H9 (cell line): Measurements from ENCODE around the gene VSTM2L. TPM values are rescaled to one million over a fixed set of nuclear protein-coding genes. Genes with fewer than 3 reads are reported as not detected.

Experiments used
- DNase-seq: peaks from one replicate; pipeline ENCODE4 v3.0.0-alpha.2; 2017
- H2AFZ ChIP-seq: one replicate; pipeline ENCODE4 v1.6.1; 2013; ENCODE audit warnings: mild to moderate bottlenecking, low read length, control low read depth, moderate library complexity
- H2AK5ac ChIP-seq: 2 replicates; pipeline ENCODE4 v1.6.1; 2013; ENCODE audit warnings: low read length, control low read depth, mixed read lengths; ENCODE audit not compliant: insufficient read length
- H2BK120ac ChIP-seq: one replicate; pipeline ENCODE4 v1.6.1; 2013; ENCODE audit warnings: low read depth, mild to moderate bottlenecking, low read length, control low read depth, inconsistent platforms; ENCODE audit not compliant: poor library complexity, severe bottlenecking
- H2BK12ac ChIP-seq: 2 replicates; pipeline ENCODE4 v1.6.1; 2013; ENCODE audit warnings: low read length, control low read depth, mixed read lengths, low read depth; ENCODE audit not compliant: insufficient read length
- H2BK15ac ChIP-seq: 2 replicates; pipeline ENCODE4 v1.6.1; 2013; ENCODE audit warnings: low read depth, low read length, control low read depth
- H2BK20ac ChIP-seq: one replicate; pipeline ENCODE4 v1.6.1; 2013; ENCODE audit warnings: low read depth, mild to moderate bottlenecking, low read length, control low read depth, inconsistent platforms; ENCODE audit not compliant: poor library complexity, severe bottlenecking
- H2BK5ac ChIP-seq: 2 replicates; pipeline ENCODE4 v1.6.1; 2013; ENCODE audit warnings: low read length, control low read depth, mixed read lengths; ENCODE audit not compliant: insufficient read length
- H3K14ac ChIP-seq: 2 replicates; pipeline ENCODE4 v1.6.1; 2013; ENCODE audit warnings: low read length, control low read depth; ENCODE audit not compliant: insufficient read depth
- H3K18ac ChIP-seq: 2 replicates; pipeline ENCODE4 v1.6.1; 2013; ENCODE audit warnings: low read depth, mild to moderate bottlenecking, mixed read lengths, low read length, control low read depth; ENCODE audit not compliant: insufficient read length
- H3K23ac ChIP-seq: 2 replicates; pipeline ENCODE4 v1.6.1; 2013; ENCODE audit warnings: low read length, control low read depth, mixed read lengths, low read depth; ENCODE audit not compliant: insufficient read length
- H3K23me2 ChIP-seq: 2 replicates; pipeline ENCODE4 v1.6.1; 2013; ENCODE audit warnings: low read depth, mild to moderate bottlenecking, mixed read lengths, low read length, control low read depth; ENCODE audit not compliant: insufficient read length, poor library complexity, severe bottlenecking
- H3K27ac ChIP-seq: 2 replicates; pipeline ENCODE4 v1.5.1; 2013; ENCODE audit warnings: low read length, control low read depth, mixed read lengths, low read depth; ENCODE audit not compliant: insufficient read length
- H3K27me3 ChIP-seq: 2 replicates; pipeline ENCODE4 v1.6.1; 2013; ENCODE audit warnings: low read length, control low read depth, inconsistent platforms; ENCODE audit not compliant: insufficient read depth
- H3K4ac ChIP-seq: 2 replicates; pipeline ENCODE4 v1.6.1; 2013; ENCODE audit warnings: low read depth, mild to moderate bottlenecking, control low read depth, inconsistent platforms, low read length, moderate library complexity
- H3K4me1 ChIP-seq: 2 replicates; pipeline ENCODE4 v1.6.1; 2013; ENCODE audit warnings: low read length, control low read depth, inconsistent platforms; ENCODE audit not compliant: insufficient read depth
- H3K4me2 ChIP-seq: 2 replicates; pipeline ENCODE4 v1.6.1; 2013; ENCODE audit warnings: low read length, control low read depth, mixed read lengths; ENCODE audit not compliant: insufficient read length, insufficient read depth
- H3K56ac ChIP-seq: 2 replicates; pipeline ENCODE4 v1.6.1; 2013; ENCODE audit warnings: low read depth, mild to moderate bottlenecking, mixed read lengths, low read length, control low read depth; ENCODE audit not compliant: insufficient read length
- H3K79me1 ChIP-seq: 2 replicates; pipeline ENCODE4 v1.6.1; 2013; ENCODE audit warnings: low read depth, mild to moderate bottlenecking, moderate library complexity, low read length, control low read depth, inconsistent platforms; ENCODE audit not compliant: insufficient read depth, poor library complexity, severe bottlenecking
- H3K79me2 ChIP-seq: 2 replicates; pipeline ENCODE4 v1.6.1; 2013; ENCODE audit warnings: low read length, control low read depth, inconsistent platforms; ENCODE audit not compliant: insufficient read depth
- H3K9ac ChIP-seq: 2 replicates; pipeline ENCODE4 v1.6.1; 2013; ENCODE audit warnings: low read length, control low read depth, mixed read lengths; ENCODE audit not compliant: insufficient read length; ENCODE audit errors: extremely low read depth
- H3K9me3 ChIP-seq: one replicate; pipeline ENCODE4 v1.6.1; 2013; ENCODE audit warnings: low read depth, low read length, inconsistent platforms; ENCODE audit not compliant: control insufficient read depth
- H3T11ph ChIP-seq: one replicate; pipeline ENCODE4 v1.6.1; 2013; ENCODE audit warnings: mild to moderate bottlenecking, low read length, control low read depth, inconsistent platforms
- H4K20me1 ChIP-seq: one replicate; pipeline ENCODE4 v1.6.1; 2013; ENCODE audit not compliant: control insufficient read depth, insufficient read length, insufficient read depth
- H4K5ac ChIP-seq: 2 replicates; pipeline ENCODE4 v1.6.1; 2013; ENCODE audit warnings: low read depth, mild to moderate bottlenecking, mixed read lengths, low read length, control low read depth; ENCODE audit not compliant: insufficient read length
- H4K8ac ChIP-seq: replicated peaks from 2 replicates; pipeline ENCODE4 v1.6.1; 2013; ENCODE audit warnings: low read length, control low read depth, mixed read lengths, low read depth; ENCODE audit not compliant: insufficient read length
- H4K91ac ChIP-seq: 2 replicates; pipeline ENCODE4 v1.6.1; 2013; ENCODE audit warnings: low read depth, mild to moderate bottlenecking, moderate library complexity, mixed read lengths, low read length, control low read depth; ENCODE audit not compliant: insufficient read length
- H3K27ac Mint-ChIP-seq, 3 experiments: 2 replicates in 2 of 3; 3 replicates in 1 of 3; pipeline ENCODE4 v1.8.0; 2020 to 2021; ENCODE audit warnings: mixed read lengths in 3 of 3, mild to moderate bottlenecking in 1 of 3, moderate library complexity in 1 of 3
- H3K27me3 Mint-ChIP-seq: 2 replicates; pipeline ENCODE4 v1.8.0; 2021; ENCODE audit warnings: low read depth, mild to moderate bottlenecking, moderate library complexity, mixed read lengths
- H3K36me3 Mint-ChIP-seq, 3 experiments: 2 replicates in 2 of 3; 3 replicates in 1 of 3; pipeline ENCODE4 v1.8.0; 2020 to 2021; ENCODE audit warnings: low read depth in 3 of 3, mixed read lengths in 3 of 3; ENCODE audit not compliant: insufficient read depth in 1 of 3
- H3K4me1 Mint-ChIP-seq, 2 experiments: 2 replicates each; pipeline ENCODE4 v1.8.0; 2020; ENCODE audit warnings: mixed read lengths in 2 of 2
- H3K4me3 Mint-ChIP-seq, 2 experiments: 2 replicates in 1 of 2; 3 replicates in 1 of 2; pipeline ENCODE4 v1.8.0; 2020 to 2021; ENCODE audit warnings: mild to moderate bottlenecking in 2 of 2, mixed read lengths in 2 of 2, moderate library complexity in 1 of 2
- H3K9me3 Mint-ChIP-seq, 2 experiments: 2 replicates in 1 of 2; 3 replicates in 1 of 2; pipeline ENCODE4 v1.8.0; 2020; ENCODE audit warnings: mild to moderate bottlenecking in 2 of 2, mixed read lengths in 2 of 2, moderate library complexity in 1 of 2
- CTCF ChIP-seq: fragments of 200-600 bp; sonication (generic); conservative IDR thresholded peaks from 3 replicates; pipeline ENCODE4 v1.8.0; 2021; ENCODE audit warnings: antibody characterized with exemption, mild to moderate bottlenecking
- WGBS: extraction: QIAGEN DNeasy Blood & Tissue Kit; methylation state at CpG from one replicate; pipeline ENCODE4 v1.1.7; 2013; ENCODE audit warnings: missing lambda C conversion rate, low lambda C conversion rate, mixed read lengths; ENCODE audit not compliant: insufficient read length; ENCODE audit errors: extremely low coverage; 5-methylcytosine and 5-hydroxymethylcytosine counted together
- total RNA-seq: library from RNA; stranded (reverse); gene quantifications from 2 replicates; pipeline ENCODE4 v1.2.1, GENCODE V29; 2021

Gene VSTM2L
- total RNA-seq, 1 experiment from 2014 or later: 2.1 TPM

GRCh38 chr20:37876863-37877262, 26.1 kb upstream of the VSTM2L start:
- Histone ChIP-seq H3K79me2 (no peaks in the 10 kb centered on the region), H2BK20ac (no peak overlapping the region), H3K23ac (no peak overlapping the region), H3K18ac (no peak overlapping the region), H3K27me3 (no peaks in the 10 kb centered on the region), H2BK12ac (no peak overlapping the region), H3K9ac (no peak overlapping the region), H2AFZ (no peak overlapping the region), H3K23me2 (no peaks in the 10 kb centered on the region), H3K4ac (no peak overlapping the region), H4K5ac (no peak overlapping the region), H3T11ph (no peak overlapping the region), H4K20me1 (peaks cover 3% of the 10 kb centered on the region), H2BK120ac (no peak overlapping the region), H4K91ac (no peak overlapping the region), H3K56ac (no peak overlapping the region), H3K14ac (no peak overlapping the region; the same call in 1 of the 2 replicates), H2BK5ac (no peak overlapping the region), H2BK15ac (no peak overlapping the region), H3K4me1 (no peaks in the 10 kb centered on the region), H3K9me3 (no peaks in the 10 kb centered on the region), H4K8ac (no peak overlapping the region), H2AK5ac (no peak overlapping the region), H3K4me2 (no peak overlapping the region), H3K27ac (no peak overlapping the region), H3K79me1 (no peaks in the 10 kb centered on the region)
- peaks cover 0 to 11% of the 10 kb centered on the region in 2 experiments; a peak in 2 of 4 replicates for H3K4me1 Mint-ChIP-seq
- TF ChIP-seq CTCF: no peak
- no peak for DNase-seq
- H3K36me3 Mint-ChIP-seq: peaks cover 0 to 10% (median 4%) of the 10 kb centered on the region in 3 experiments; a peak in 3 of 7 replicates
- no peaks in the 10 kb centered on the region for H3K9me3 Mint-ChIP-seq
- no peak overlapping the region for H3K4me3 Mint-ChIP-seq
- no CpG with 5 or more reads among the region's 7 CpGs for WGBS
- H3K27me3 Mint-ChIP-seq: no peaks in the 10 kb centered on the region
- no peak overlapping the region for H3K27ac Mint-ChIP-seq
